Osteoblast (primary cell): ENCODE measurements around the gene PARVG. TPM values are rescaled to one million over a fixed set of nuclear protein-coding genes. Genes with fewer than 3 reads are reported as not detected.

ENCODE experiments used
- DNase-seq: peaks from one replicate; pipeline ENCODE4 v3.0.0; 2011; ENCODE audit warnings: low spot score, mixed read lengths; ENCODE audit not compliant: insufficient read length; ENCODE audit errors: missing footprints
- H2AFZ ChIP-seq: 2 replicates; pipeline ENCODE4 v1.6.0; 2011; ENCODE audit warnings: mild to moderate bottlenecking, low read length
- H3K27ac ChIP-seq: 2 replicates; pipeline ENCODE4 v1.5.1; 2011; ENCODE audit warnings: mild to moderate bottlenecking, low read depth, low read length, moderate library complexity
- H3K27me3 ChIP-seq: 2 replicates; pipeline ENCODE4 v1.6.0; 2012; ENCODE audit warnings: mild to moderate bottlenecking, control low read depth, inconsistent platforms, low read length, moderate library complexity; ENCODE audit not compliant: insufficient read depth
- H3K36me3 ChIP-seq: 2 replicates; pipeline ENCODE4 v1.5.1; 2011; ENCODE audit warnings: mild to moderate bottlenecking, low read length, control low read depth, moderate library complexity; ENCODE audit not compliant: insufficient read depth
- H3K4me1 ChIP-seq: 2 replicates; pipeline ENCODE4 v1.5.1; 2011; ENCODE audit warnings: mild to moderate bottlenecking, low read length, control low read depth, moderate library complexity; ENCODE audit not compliant: insufficient read depth
- H3K4me2 ChIP-seq: 2 replicates; pipeline ENCODE4 v1.6.0; 2011; ENCODE audit warnings: mild to moderate bottlenecking, low read length; ENCODE audit not compliant: insufficient read depth
- H3K4me3 ChIP-seq: fragments of 200-600 bp; sonication (generic); 3 replicates; pipeline ENCODE4 v1.5.1; 2012; ENCODE audit warnings: mild to moderate bottlenecking, low read length, inconsistent platforms; ENCODE audit not compliant: insufficient read depth
- H3K79me2 ChIP-seq: 2 replicates; pipeline ENCODE4 v1.6.0; 2012; ENCODE audit warnings: mild to moderate bottlenecking, low read length, control low read depth, inconsistent platforms; ENCODE audit not compliant: insufficient read depth
- H3K9me3 ChIP-seq: 2 replicates; pipeline ENCODE4 v1.5.1; 2011; ENCODE audit warnings: low read depth, low read length, control low read depth
- H4K20me1 ChIP-seq: 2 replicates; pipeline ENCODE4 v1.6.0; 2012; ENCODE audit warnings: mild to moderate bottlenecking, low read length, control low read depth; ENCODE audit not compliant: insufficient read depth
- CTCF ChIP-seq: IDR thresholded peaks from 2 replicates; pipeline ENCODE4 v1.5.1; 2011; ENCODE audit warnings: mild to moderate bottlenecking, low read depth, low read length, moderate library complexity; ENCODE audit errors: extremely low read depth
- total RNA-seq: library from RNA; depleted of rRNA; stranded (reverse); fragments of >200 nt; gene quantifications from 2 replicates; pipeline ENCODE4 v1.2.3, GENCODE V29; 2012

The PARVG gene
- total RNA-seq, 1 donor, result 1.1 TPM

GRCh38 chr22:44159221-44159620 lies 21.5 kb upstream of the PARVG start:
- H3K36me3 ChIP-seq, result no peaks in the 10 kb centered on the region
- DNase-seq, result no peak
- peaks cover 9% of the 10 kb centered on the region for H3K4me1 ChIP-seq
- H3K4me3 ChIP-seq, result no peak overlapping the region
- H2AFZ ChIP-seq, result no peak overlapping the region
- no peaks in the 10 kb centered on the region for H4K20me1 ChIP-seq
- peak overlapping the region; percentile 33 for H3K27ac ChIP-seq
- H3K9me3 ChIP-seq, result no peaks in the 10 kb centered on the region
- TF ChIP-seq CTCF, result no peak
- H3K27me3 ChIP-seq, result no peaks in the 10 kb centered on the region
- no peaks in the 10 kb centered on the region for H3K79me2 ChIP-seq
- no peak overlapping the region for H3K4me2 ChIP-seq

- TF ChIP-seq CTCF, result no peak
- peak overlapping the region; percentile 33 for H3K27ac ChIP-seq
- no peaks in the 10 kb centered on the region for H3K27me3 ChIP-seq
- DNase-seq, result no peak
- peaks cover 9% of the 10 kb centered on the region for H3K4me1 ChIP-seq
- no peaks in the 10 kb centered on the region for H4K20me1 ChIP-seq
- H3K4me2 ChIP-seq, result no peak overlapping the region
- H2AFZ ChIP-seq, result no peak overlapping the region
- H3K9me3 ChIP-seq, result no peaks in the 10 kb centered on the region
- H3K79me2 ChIP-seq, result no peaks in the 10 kb centered on the region
- H3K36me3 ChIP-seq, result no peaks in the 10 kb centered on the region
- no peak overlapping the region for H3K4me3 ChIP-seq
Measured at GRCh38 chr22:44159811-44160210, 20.9 kb upstream of the PARVG start.

DNA sequence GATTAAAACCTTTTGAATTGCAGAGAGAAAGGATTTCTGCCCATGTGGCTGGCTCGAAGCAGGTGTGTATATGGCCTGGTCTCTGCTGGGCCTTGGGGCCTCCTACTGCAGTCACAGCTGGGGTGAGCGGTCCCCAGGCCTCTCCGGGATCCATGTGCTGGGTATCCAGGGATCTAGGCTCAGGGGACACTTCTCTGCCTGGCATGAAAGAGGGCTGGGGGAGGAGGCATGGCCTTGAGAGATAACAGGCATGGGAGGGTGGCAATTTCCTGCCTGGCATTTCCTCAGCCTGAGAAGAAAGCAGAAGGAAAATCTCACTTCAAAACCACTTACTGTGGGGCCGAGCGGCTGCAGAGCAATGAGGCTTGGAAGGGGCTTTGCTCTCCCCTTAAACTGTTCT lies 20.3 kb upstream of the PARVG start:
- peaks cover 9% of the 10 kb centered on the region for H3K4me1 ChIP-seq
- H3K9me3 ChIP-seq, result no peaks in the 10 kb centered on the region

DNA sequence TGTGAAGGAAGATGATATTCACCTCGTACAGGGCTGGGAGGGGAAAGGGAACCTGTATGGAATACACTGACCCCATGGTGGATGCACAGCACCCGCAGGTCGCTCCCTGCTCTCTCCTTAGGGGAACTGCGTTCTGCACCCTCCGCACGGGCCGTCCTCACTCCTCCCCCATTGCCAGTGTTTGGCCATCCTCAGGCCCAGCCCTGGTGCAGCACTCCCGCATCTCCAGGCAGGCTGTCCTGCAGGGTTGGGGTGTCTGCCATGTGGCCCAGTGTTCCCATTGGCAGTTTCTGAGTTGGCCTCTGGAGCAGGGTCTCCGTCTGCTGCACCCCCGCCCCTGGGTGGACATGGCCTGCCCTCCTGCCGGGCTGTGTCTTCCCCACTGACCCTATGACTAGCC lies 19.1 kb upstream of the PARVG start:
- Histone ChIP-seq H3K4me2 (no peak overlapping the region), H3K4me3 (no peak overlapping the region), H2AFZ (no peak overlapping the region), H3K79me2 (no peaks in the 10 kb centered on the region), H3K4me1 (peaks cover 9% of the 10 kb centered on the region), H4K20me1 (no peaks in the 10 kb centered on the region), H3K27me3 (no peaks in the 10 kb centered on the region), H3K36me3 (no peaks in the 10 kb centered on the region), H3K9me3 (no peaks in the 10 kb centered on the region), H3K27ac (no peak overlapping the region)
- TF ChIP-seq CTCF, result no peak
- no peak for DNase-seq

More for the DNA sequence above, 20.3 kb upstream of the PARVG start:
- H3K79me2 ChIP-seq, result no peaks in the 10 kb centered on the region
- TF ChIP-seq CTCF, result no peak
- no peak for DNase-seq
- H3K27me3 ChIP-seq, result no peaks in the 10 kb centered on the region
- H4K20me1 ChIP-seq, result no peaks in the 10 kb centered on the region
- no peak overlapping the region for H3K27ac ChIP-seq
- H3K4me3 ChIP-seq, result no peak overlapping the region
- no peak overlapping the region for H2AFZ ChIP-seq
- H3K4me2 ChIP-seq, result no peak overlapping the region
- no peaks in the 10 kb centered on the region for H3K36me3 ChIP-seq
